HG03342 (cell line): Measurements from ENCODE around the gene FOXP4.

Experiments
- ATAC-seq: cut with Tn5 transposase; IDR thresholded peaks from one replicate; pipeline ENCODE4 v1.9.1; 2021; ENCODE audit warnings: mild to moderate bottlenecking, moderate library complexity; ENCODE audit not compliant: unreplicated experiment

The FOXP4 gene

GRCh38 chr6:41641352-41641925 lies 95.3 kb downstream of the FOXP4 start:
- ATAC-seq = no peak

DNA sequence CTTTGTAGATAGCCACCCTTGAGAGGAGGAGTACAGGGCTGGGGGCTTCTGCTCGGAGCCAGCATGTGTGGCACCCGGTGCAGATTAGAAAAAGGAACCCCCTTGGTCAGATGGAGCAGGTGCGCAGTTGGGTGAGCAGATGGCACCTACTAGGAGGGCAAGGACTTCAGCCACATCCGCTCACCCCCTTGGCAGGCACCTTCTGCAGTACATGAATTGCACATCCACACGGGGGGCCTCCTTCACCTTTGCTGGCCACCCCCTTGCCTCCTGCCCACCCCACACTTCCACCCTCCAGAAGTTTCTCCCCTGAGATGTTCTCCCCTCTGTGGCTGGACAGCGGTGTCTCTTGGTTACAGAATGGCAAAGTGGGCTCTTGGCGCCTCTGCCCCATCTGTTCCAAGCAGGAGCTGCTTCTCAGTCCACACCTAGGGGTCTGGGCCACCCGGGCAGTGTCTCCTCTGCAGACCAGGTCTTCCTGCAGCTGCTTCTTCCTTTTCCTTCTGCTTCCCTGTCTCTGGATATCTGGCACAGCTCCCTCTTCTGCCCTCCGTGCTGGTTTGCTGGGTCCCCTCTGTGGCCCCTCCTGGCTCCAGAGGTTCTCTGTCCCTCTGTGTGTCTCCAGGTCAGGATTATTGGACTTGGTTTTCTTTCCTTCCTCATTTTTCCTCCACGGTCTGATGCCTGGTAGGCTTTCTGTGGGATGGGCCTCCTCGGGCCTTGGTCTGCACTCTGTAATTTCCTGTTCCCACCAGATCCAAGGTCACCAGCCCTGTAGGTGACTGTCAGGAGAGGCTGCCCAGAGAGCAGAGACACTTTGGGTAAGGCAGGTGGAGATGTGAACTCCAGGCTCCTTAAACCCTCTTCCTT lies 96.1 kb downstream of the FOXP4 start:
- ATAC-seq = no peak

DNA sequence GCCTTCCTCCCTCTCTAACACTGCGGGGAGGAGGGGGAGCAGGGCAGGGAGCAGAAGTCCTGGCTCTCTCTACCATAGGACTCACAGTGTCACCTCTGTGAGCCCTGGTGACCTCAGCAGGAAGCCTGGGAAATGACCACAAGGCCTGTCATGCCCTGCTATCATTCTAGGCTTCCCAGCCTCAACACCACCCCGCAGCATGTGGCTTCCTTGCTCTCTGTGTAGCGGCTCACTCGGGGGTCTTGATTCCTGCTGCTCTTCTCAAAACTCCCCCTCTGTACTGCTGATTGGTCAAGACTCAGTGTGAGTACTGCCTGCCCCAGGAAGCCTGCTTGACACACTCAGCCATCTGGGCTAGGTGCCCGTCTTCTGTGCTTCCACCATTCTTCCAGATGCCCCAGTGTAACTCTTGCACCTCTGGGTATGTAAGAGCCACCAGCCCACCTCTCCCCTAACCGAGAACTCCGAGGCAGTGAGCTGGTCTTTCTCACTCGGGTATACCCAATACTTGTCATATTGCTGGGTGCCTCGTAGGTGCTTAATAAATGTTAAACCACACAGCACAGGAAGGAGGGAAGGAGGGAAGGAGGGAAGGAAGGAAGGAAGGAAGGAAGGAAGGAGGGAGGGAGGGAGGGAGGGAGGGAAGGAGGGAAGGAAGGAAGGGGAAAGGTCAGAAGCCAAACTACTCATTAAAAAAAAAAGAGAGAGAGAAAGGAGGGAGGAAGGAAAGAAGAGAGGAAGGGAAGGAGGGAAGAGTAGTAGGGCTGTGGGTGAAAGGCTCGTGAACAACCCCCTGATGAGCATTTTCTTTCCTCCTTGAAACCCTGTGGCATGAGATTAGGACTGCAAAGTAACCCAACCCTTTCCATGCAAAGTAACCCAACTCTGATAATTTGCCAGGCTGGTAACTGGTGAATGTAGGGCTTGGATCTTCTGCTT lies 97.0 kb downstream of the FOXP4 start:
- ATAC-seq = no peak

DNA sequence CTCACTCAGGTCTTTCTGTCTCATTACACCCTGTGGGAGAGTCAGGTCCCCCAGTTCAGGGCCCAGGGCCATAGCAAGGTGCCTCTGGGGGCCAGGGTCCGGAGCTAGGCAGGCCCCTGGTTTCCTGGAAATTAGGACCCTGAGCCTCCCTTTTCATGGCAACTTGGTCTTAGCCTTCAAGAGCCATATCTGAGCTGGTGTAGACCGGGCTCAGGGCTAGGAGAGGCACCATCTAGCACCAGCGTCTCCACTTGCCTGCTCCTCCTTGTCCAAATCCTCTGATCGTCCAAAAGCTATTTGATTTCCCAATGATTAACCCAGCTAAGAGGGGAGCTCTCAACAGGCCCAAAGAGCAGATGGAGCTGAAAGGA lies 97.7 kb downstream of the FOXP4 start:
- no peak for ATAC-seq

- no peak for ATAC-seq
Observed at GRCh38 chr6:41644297-41644879, 98.2 kb downstream of the FOXP4 start.

DNA sequence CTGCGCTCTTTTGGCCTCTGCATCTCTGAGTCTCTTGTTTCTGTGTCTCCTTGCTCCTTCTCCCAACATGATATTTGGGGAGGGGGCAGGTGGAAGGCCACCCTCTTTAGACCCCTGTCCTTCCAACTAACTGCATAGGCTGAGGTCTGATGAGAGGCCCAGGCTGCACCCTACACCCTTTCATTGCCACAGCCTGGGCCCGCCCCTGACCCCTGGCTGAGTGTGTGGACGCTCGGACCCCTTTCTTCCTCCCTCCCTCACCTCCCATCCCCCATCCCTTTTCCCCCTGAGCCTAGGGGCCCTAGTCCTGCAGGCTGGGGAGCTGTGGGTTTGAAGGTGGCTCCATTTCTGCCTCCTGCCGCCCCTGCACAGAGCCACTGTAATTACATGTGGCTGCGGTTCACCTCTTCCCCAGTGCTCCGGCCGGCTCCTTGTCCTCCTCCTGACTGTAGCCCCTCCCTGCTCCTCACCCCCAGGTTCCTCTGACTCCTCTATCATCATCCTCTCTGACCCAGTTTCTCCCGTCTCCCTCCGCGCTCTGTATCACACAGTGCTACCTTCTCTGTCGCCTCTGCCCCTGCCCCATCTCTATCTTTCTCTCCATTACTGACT lies 98.9 kb downstream of the FOXP4 start:
- no peak for ATAC-seq

GRCh38 chr6:41646026-41646795 lies 100.0 kb downstream of the FOXP4 start:
- no peak for ATAC-seq

DNA sequence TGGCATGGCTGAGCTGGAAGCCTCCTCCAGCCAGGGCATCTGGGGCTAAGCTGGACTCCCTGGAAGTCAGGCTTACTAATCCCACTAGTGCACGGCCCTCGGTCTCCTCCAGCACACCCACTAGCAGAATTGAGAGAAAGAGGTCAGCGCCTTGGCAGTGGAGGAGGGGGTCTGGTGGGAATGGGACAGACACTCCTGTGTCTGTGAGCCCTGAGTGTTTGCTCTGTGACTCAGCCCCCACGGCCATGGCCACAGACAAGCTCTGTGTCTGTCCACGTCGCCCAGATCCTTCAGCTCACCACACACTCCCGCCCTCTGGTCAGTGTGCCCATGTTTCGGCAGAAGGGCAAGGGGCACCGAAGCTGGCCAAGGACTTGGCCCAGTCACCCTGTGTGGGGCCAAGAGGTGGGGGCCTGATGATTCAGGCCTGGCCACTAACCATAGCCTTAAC lies 100.9 kb downstream of the FOXP4 start:
- no peak for ATAC-seq

DNA sequence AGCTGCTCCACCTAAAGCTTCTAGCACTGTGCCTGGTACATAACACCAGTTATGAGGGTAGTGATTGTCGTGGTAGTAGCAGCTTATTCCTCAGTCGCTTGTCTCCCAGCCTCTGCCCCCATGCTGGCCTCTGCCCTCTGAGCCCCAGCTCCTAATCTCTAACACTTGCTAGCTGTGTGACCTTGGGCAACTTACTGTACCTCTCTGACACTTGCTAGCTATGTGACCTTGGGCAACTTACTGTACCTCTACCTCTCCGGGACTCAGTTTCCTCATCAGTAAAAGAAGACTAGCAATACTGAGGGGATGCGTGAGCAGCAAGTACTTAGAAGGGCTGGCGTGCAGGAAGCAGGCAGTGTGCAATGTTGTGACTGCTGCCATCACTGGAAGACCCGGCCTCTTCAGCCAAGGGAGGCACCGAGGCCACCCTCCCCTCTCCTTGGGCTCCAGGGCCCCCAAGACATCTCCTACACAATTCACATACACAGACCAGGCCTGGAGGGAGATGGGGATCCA lies 101.9 kb downstream of the FOXP4 start:
- ATAC-seq = no peak

- no peak for ATAC-seq
Observed at GRCh38 chr6:41648921-41649320, 102.7 kb downstream of the FOXP4 start.

GRCh38 chr6:41649596-41649995 lies 103.4 kb downstream of the FOXP4 start:
- ATAC-seq = no peak

- ATAC-seq = no peak
Observed at GRCh38 chr6:41650120-41650519, 103.9 kb downstream of the FOXP4 start.

DNA sequence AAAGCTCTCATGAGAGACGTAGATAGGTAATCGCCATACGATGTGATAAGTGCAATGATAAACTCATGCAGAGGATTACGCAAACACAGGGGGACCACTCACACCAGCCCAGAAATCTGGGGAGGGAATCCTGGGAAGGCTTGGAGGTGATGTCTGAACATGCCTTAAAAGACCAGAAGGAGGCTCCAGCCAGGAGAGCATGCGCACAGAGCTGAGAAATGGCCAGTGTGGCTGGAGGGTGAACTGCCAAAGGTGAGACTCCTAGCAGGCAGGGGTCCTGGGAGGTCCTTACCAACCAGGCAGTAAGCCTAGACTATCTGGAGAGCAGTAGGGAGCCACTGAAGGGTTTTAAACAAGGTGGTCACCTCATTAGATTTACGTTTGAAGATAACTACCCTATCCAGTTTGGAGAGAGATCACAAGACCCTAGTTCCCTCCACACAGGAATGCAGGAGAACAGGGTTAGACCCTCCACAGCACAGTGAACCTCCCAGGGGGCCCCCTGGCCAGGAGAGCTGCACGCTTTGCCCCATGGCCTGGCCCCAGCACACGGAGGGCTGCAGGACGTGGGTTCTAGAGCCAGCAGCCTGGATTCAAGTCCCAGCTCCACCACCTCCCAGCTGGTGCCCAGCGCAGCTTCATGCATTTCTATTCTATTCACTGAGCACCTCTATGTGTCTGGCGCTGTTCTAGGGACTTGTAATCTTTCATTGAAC lies 105.2 kb downstream of the FOXP4 start:
- no peak for ATAC-seq
